KG1 (cell line): ENCODE data around the gene CLCN4.

Experiments used
- DNase-seq: peaks from one replicate; lab custom pipeline; 2025; lab: John Stamatoyannopoulos, UW

Gene CLCN4

GRCh38 chrX:10244915-10245622 is 88.3 kb downstream of the CLCN4 start:
- no peak for DNase-seq

- DNase-seq = no peak
Measured at GRCh38 chrX:10245886-10246285, 89.1 kb downstream of the CLCN4 start.

DNA sequence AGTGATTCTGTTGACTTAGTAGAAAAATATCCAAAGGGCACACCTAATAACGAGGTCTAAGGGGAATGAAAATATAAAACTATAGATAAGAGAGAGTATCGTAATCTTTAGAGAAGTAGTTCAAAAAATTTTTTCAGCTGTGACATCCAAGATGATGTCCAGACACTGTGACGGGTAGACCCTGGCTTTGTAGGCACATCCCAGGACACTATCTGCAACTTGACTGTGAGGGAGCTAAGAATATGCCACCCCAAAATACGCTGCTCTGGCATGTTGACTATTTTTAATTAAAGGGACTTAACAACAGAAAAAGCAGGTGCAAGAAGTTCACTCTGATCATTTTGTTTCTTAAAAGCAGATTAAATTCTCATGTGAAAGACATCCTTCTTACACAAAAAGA is 89.5 kb downstream of the CLCN4 start:
- no peak for DNase-seq

DNA sequence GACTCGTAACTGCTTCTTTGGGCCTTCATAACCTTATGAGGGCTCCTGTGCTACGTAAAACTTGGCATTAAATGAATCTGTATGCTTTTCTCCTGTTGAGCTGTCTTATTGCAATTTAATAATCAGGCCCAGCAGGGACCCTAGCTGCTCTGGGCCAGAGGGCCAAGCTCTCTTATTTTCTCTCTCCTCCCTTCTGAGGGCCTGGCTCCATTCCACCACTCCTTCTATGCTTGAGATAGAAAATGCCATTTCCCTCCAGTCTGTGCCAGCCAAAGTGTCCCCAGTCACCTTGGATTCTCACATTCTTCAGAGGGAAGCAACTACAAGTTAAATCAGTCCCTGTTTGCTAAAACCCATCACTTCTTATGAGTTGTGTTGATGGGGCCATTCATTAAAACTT is 90.1 kb downstream of the CLCN4 start:
- DNase-seq = no peak

- no peak for DNase-seq
Measured at GRCh38 chrX:10254739-10255138, 98.0 kb downstream of the CLCN4 start.

- no peak for DNase-seq
Measured at GRCh38 chrX:10259716-10260115, 102.9 kb downstream of the CLCN4 start.

DNA sequence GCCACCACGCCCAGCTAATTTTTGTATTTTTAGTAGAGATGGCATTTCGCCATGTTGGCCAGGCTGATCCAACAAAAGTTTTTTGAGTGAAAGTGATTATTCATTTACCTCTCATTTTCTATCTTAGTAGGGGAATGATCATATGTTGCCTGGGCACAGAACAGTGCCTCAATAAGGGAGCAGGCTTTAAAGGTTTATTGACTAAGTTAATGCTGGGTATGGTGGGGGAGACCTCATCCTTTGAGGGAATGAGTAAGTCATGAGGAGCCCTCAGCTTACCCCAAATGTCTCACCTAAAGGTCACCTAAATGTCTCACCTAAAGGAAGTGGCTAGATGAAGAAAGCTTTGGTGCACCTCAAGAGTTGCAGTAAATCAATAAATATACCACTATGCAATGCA is 109.0 kb downstream of the CLCN4 start:
- no peak for DNase-seq

DNA sequence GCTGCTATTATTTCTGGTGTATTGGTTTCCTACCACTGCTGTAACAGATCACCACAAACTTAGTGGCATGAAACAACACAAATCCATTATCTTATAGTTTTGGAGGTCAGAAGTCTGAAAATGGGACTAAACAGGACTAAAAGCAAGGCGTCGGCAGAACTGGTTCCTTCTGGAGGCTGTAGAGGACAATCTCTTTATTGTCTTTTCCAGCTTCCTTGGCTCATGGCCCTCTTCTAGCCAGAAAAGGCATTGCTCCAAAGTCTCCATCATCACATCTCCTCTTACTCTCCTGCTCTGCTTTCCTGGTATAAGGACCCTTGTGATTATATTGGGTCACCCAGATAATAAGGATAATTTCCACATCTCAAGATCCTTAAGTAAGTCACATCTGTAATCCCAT is 121.9 kb downstream of the CLCN4 start:
- no peak for DNase-seq

DNA sequence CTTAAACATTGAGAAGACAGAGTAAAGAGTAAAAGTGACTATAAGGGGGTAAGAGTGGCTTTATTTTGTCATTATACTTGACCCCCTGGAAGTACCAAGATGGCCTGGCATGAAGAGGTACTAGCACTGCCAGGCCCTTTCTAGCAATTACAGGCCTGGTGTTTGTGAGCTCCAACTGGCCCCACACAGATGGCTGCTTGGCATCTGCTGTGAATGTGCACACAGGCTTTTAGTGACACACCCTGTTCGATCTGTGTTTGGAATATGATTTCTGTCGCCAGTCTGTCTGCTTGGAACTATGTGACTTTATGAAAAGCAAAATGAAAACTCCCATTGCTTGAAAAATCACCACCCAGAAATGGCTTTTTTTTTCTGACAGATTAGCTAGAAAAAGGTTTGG is 123.3 kb downstream of the CLCN4 start:
- DNase-seq = no peak

DNA sequence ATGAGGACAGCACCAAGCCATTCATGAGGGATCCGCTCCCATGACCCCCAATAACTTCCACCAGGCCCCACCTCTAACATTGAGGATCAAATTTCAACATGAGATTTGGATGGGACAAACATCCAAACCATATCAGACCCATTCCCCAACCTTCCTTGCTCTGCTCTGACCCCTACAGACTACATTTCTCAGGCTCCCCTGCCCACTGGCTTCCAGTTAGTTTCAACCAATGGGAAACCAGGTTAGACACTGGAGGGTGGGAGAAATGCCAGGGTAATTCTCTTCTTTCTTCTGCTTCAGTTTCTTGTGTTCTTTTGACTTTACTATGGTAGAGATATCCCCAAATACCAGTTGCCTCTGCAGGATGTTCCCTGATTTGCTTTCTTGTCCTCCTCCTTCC is 125.7 kb downstream of the CLCN4 start:
- no peak for DNase-seq

DNA sequence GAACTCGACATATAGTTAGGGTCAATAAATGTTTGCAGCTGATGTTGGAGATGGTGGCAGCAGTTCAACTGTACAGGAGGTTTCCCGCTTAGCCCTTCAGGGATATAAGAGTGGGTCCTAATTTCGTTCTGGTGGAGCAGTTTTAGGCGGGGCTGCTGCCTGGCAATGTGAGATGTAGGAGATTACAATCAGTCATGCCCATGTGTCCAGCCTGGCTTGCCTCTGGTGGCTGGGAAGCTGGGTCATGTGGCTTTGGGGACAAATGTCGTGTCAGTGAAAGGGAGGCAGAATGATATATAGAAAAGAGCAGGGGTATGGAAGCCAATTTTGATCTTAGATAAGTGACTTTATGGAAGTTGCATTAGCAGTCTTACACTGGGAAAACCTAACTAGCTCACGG is 129.4 kb downstream of the CLCN4 start:
- DNase-seq = no peak
